GM18520 (cell line): ENCODE measurements around the gene STX19.
"Not testable (repeated sequence)": the region's sequence is repeated elsewhere in the genome, so short reads cannot be mapped to it uniquely, and the experiment has no call there.

ENCODE experiments used
- ATAC-seq: cut with Tn5 transposase; IDR thresholded peaks from one replicate; pipeline ENCODE4 v1.9.1; 2021; ENCODE audit not compliant: unreplicated experiment

STX19 gene

DNA sequence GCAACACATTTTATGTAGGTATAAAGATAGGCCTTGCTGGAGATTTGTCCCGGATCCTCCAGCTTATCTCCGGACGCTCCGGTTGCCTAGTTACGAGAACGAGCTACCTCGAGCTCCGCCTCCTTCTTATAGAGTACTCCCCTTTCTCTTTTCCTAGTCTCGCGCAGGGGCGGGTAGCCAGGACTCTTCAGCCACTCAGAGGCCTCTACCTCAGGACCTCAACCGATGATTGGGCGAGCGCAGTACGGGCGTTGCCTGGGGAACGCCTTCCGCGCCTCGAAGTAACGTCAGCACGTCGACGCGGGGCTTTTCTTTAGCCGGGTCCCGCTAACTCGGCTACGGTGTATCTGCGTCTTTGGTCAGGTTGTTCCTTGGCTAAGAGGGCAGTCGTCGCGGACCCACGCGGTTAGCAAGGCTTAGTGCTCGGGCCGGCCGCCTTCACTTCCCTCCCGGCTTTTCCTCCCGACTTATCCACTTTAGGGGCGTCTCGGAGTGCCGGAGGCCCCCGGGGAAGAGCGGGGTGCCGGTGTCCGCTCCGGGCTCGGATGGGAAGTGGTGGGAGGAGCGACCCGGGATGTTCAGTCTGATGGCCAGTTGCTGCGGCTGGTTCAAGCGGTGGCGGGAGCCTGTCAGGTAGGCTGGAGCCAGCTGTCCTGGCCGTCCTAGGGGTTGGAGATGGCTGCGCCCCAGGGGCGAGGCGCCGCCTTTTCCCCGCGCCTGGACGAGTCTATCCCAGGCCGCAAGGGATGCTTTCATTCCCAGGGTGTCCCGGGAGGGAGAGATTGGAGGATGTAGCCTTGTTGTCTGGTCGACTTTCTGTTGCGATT is 48.3 kb downstream of the STX19 start, which contains the start of gene ARL13B:
Gene ARL13B (plus strand): TSS at position 306 of the 827 bp plus-strand sequence. CDS start 269 bp downstream, at position 575.
- ATAC-seq, result peak; percentile 100

- ATAC-seq, result peak; percentile 58
Observed at GRCh38 chr3:93973131-93974126, 55.0 kb downstream of the STX19 start, which contains the start of gene PROS1. Gene PROS1, minus strand, starts transcription at chr3:93973896. Its CDS starts 147 bp downstream, at chr3:93973749.

GRCh38 chr3:93969997-93970396 is 58.4 kb downstream of the STX19 start:
- ATAC-seq, result no peak

DNA sequence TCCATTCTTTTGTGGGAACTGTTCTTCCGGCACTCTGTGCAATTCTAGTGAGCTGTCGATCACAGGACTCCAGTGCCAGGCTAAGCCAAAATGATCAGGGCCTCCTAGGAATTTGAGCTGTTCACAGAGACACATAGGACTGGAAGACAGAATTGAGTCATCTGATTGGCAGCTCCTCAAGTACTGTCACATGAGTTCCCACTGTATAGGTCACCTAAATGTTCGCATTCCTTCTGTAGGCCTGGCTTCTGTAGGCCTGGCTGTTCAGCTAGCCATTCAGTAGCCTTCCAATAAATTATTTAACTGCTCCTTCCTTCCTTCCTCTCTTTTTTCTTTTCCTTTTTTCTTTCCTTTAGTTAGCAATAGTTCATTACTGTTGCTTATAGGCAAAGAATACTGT is 59.0 kb downstream of the STX19 start:
- no peak for ATAC-seq

DNA sequence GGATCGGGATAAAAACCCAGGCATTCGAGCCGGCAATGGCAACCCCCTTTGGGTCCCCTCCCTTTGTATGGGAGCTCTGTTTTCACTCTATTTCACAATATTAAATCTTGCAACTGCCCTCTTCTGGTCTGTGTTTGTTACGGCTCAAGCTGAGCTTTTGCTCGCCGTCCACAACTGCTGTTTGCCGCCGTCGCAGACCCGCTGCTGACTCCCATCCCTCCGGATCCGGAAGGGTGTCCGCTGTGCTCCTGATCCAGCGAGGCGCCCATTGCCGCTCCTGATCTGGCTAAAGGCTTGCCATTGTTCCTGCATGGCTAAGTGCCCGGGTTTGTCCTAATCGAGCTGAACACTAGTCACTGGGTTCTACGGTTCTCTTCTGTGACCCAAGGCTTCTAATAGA is 63.3 kb downstream of the STX19 start:
- ATAC-seq, result not testable (repeated sequence)
